GM10847 (cell line): Measurements from ENCODE around the gene SLC7A10.

Experiments used
- POLR2A ChIP-seq: IDR thresholded peaks from 2 replicates; pipeline ENCODE4 v1.6.1; 2011; ENCODE audit not compliant: insufficient read length; ENCODE audit errors: extremely low read depth

SLC7A10 gene

GRCh38 chr19:33234736-33235135 lies 9.1 kb upstream of the SLC7A10 start:
- TF ChIP-seq POLR2A, result no peak

GRCh38 chr19:33234092-33234491 lies 8.4 kb upstream of the SLC7A10 start:
- no peak for TF ChIP-seq POLR2A

- no peak for TF ChIP-seq POLR2A
Measured at GRCh38 chr19:33233056-33233873, 7.6 kb upstream of the SLC7A10 start.

GRCh38 chr19:33232656-33233055 lies 7.0 kb upstream of the SLC7A10 start:
- no peak for TF ChIP-seq POLR2A

- TF ChIP-seq POLR2A, result no peak
Measured at GRCh38 chr19:33231511-33231910, 5.9 kb upstream of the SLC7A10 start.

GRCh38 chr19:33229962-33230361 lies 4.3 kb upstream of the SLC7A10 start:
- no peak for TF ChIP-seq POLR2A

GRCh38 chr19:33227870-33228599 lies 2.4 kb upstream of the SLC7A10 start:
- no peak for TF ChIP-seq POLR2A

- TF ChIP-seq POLR2A, result no peak
Measured at GRCh38 chr19:33227242-33227650, 1.6 kb upstream of the SLC7A10 start.

- TF ChIP-seq POLR2A, result no peak
Measured at GRCh38 chr19:33226550-33227241, 1.0 kb upstream of the SLC7A10 start.

- no peak for TF ChIP-seq POLR2A
Measured at GRCh38 chr19:33224694-33225457, 774 bp downstream of the SLC7A10 start.

- no peak for TF ChIP-seq POLR2A
Measured at GRCh38 chr19:33221638-33222037, 4.0 kb downstream of the SLC7A10 start.

GRCh38 chr19:33220735-33221134 lies 4.9 kb downstream of the SLC7A10 start:
- TF ChIP-seq POLR2A, result no peak

GRCh38 chr19:33220115-33220514 lies 5.5 kb downstream of the SLC7A10 start:
- no peak for TF ChIP-seq POLR2A

GRCh38 chr19:33219261-33219815 lies 6.3 kb downstream of the SLC7A10 start:
- TF ChIP-seq POLR2A, result no peak

- no peak for TF ChIP-seq POLR2A
Measured at GRCh38 chr19:33217881-33218280, 7.8 kb downstream of the SLC7A10 start.
